Heart left ventricle (tissue), 16 donors: Measurements from ENCODE around the gene ANKRD2. TPM values are rescaled to one million over a fixed set of nuclear protein-coding genes. Genes with fewer than 3 reads are reported as not detected.
A peak's percentile ranks its signal among the peaks of the same experiment; 100 is the strongest.

ENCODE experiments used
- ATAC-seq, 4 donors: fragments of 200-7000 bp; cut with Tn5 transposase; one replicate each; pipeline ENCODE4 v1.9.1; 2020 to 2022; ENCODE audit warnings: moderate library complexity in 4 of 4, mild to moderate bottlenecking in 3 of 4, moderate number of reproducible peaks in 1 of 4
- DNase-seq, 5 donors: peaks; one replicate each; pipeline ENCODE4 v3.0.0-alpha.2; 2020
- H3K27ac ChIP-seq, 12 donors: fragments of 200-600 bp; sonication (generic) in 4 of 12; one replicate each; pipeline versions ENCODE4 v1.5.0 to v1.8.0; 2016 to 2022; ENCODE audit warnings: mild to moderate bottlenecking in 2 of 12
- H3K27me3 ChIP-seq, 9 donors: fragments of 200-600 bp; sonication (generic) in 2 of 9; one replicate each; pipeline versions ENCODE4 v1.5.1 to v1.8.0; 2016 to 2022; ENCODE audit warnings: mild to moderate bottlenecking in 3 of 9
- H3K36me3 ChIP-seq, 9 donors: fragments of 200-600 bp; sonication (generic) in 2 of 9; one replicate each; pipeline versions ENCODE4 v1.5.0 to v1.8.0; 2018 to 2022; ENCODE audit warnings: mild to moderate bottlenecking in 2 of 9
- H3K4me1 ChIP-seq, 12 donors: fragments of 200-600 bp; sonication (generic) in 4 of 12; one replicate each; pipeline versions ENCODE4 v1.5.0 to v1.8.0; 2016 to 2022; ENCODE audit warnings: mild to moderate bottlenecking in 3 of 12
- H3K4me3 ChIP-seq, 12 donors: fragments of 200-600 bp; sonication (generic) in 4 of 12; one replicate each; pipeline versions ENCODE4 v1.5.0 to v1.8.0; 2017 to 2022; ENCODE audit warnings: mild to moderate bottlenecking in 9 of 12, moderate library complexity in 4 of 12
- H3K9me3 ChIP-seq, 12 donors: fragments of 200-600 bp; sonication (generic) in 4 of 12; one replicate each; pipeline versions ENCODE4 v1.5.0 to v1.8.0; 2016 to 2022; ENCODE audit warnings: mild to moderate bottlenecking in 1 of 12
- POLR2A ChIP-seq, 2 donors: fragments of 450-650 bp; IDR thresholded peaks; one replicate each; pipeline ENCODE4 v1.6.1; 2017; ENCODE audit warnings: antibody characterized with exemption in 2 of 2, mild to moderate bottlenecking in 2 of 2, moderate library complexity in 2 of 2
- WGBS, 4 donors: extraction: QIAGEN DNeasy Blood & Tissue Kit in 2 of 4; methylation state at CpG; one replicate each; pipeline versions ENCODE4 v1.1.5 to v1.1.7; 2013 to 2018; 5-methylcytosine and 5-hydroxymethylcytosine counted together
- intact Hi-C, 10 donors: fragments of 100-400 bp; cut with DNase I; formaldehyde crosslinking; loops; one replicate each; pipeline versions ENCODE4 v1.11.1 to v1.14.2; 2022
- polyA plus RNA-seq, 2 donors: library from polyadenylated mRNA; stranded (reverse); fragments of 200-250 nt; gene quantifications; one replicate each; pipeline ENCODE4 v1.2.3, GENCODE V29; 2013
- total RNA-seq, 9 donors: library from RNA; depleted of rRNA in 2 of 9; stranded (reverse); fragments of >200 nt in 2 of 9; fragmentation: NEBNext Ultra II Directional in 3 of 9; extraction: Animal tissue kit (Norgen Biotek cat#: 25700) in 3 of 9; gene quantifications; one replicate each; pipeline versions ENCODE4 v1.1.0 to v1.2.4, GENCODE V29; 2016 to 2023
- TF ChIP-seq, protein P1 (sequence below), 12 donors: fragments of 200-600 bp; sonication (generic) in 4 of 12; IDR thresholded peaks; one replicate each; pipeline versions ENCODE4 v1.5.0 to v1.8.0; 2018 to 2022; ENCODE audit warnings: antibody characterized with exemption in 12 of 12, mild to moderate bottlenecking in 5 of 12
- donor health status: ischemic (EF 13 %, LVEDD 7.1; RV severe dilation, severe dysfunction).
- donor health status: healthy with polysubstance abuse.
- donor health status: DM: no; HTN: yes; CAD: no.
- donor health status: DM: no; HTN: no; CAD: no.
- donor health status: ischemic (EF 25% LVEDD 6.9; RV normal size, moderate dysfunction).
- donor health status: ischemic (EF 25% LVEDD 5.7; RV mildly dilated, moderate dysfunction).
- donor health status: healthy.
- donor health status: DM: yes; HTN: yes; CAD: no.
- donor health status: ischemic (EF 35%, LVEDD 5.7; RV mildly dilated, moderate dysfunction).
- donor health status: nonischemic (EF 11% LVEDD 7.7; RV severe dilation, severe dysfunction).
- donor health status: DM: yes; HTN: yes; CAD: no.
- donor health status: PGD.
- donor health status: ischemic (EF 29% LVEDD 5.4; RV normal size, mild dysfunction).
- donor health status: nonischemic (EF 23%, LVEDD 6.1; RV moderate dilation, normal function).

ANKRD2 gene
- total and polyA plus RNA-seq, 11 donors, result 56.7 to 2,367 (median 517) TPM

- H3K4me3 ChIP-seq, result no peak overlapping the region
- WGBS, 4 donors, result 88 to 94% (median 93%) methylated on average over 19 of the region's 19 CpGs
- intact Hi-C loops, result no loop called here
- no peaks in the 10 kb centered on the region for H3K27me3 ChIP-seq
- no peaks in the 10 kb centered on the region for H3K36me3 ChIP-seq
- DNase-seq, result no peak
- H3K4me1 ChIP-seq, result peaks cover 0 to 64% (median 19%) of the 10 kb centered on the region in 12 donors
- peak overlapping the region in 7 of 12 donors; percentile 61 to 95 (median 90) for H3K27ac ChIP-seq
- no peak for ATAC-seq
- no peak for TF ChIP-seq POLR2A (IDR thresholded peaks at IDR 0.05)
- TF ChIP-seq, protein P1, sequence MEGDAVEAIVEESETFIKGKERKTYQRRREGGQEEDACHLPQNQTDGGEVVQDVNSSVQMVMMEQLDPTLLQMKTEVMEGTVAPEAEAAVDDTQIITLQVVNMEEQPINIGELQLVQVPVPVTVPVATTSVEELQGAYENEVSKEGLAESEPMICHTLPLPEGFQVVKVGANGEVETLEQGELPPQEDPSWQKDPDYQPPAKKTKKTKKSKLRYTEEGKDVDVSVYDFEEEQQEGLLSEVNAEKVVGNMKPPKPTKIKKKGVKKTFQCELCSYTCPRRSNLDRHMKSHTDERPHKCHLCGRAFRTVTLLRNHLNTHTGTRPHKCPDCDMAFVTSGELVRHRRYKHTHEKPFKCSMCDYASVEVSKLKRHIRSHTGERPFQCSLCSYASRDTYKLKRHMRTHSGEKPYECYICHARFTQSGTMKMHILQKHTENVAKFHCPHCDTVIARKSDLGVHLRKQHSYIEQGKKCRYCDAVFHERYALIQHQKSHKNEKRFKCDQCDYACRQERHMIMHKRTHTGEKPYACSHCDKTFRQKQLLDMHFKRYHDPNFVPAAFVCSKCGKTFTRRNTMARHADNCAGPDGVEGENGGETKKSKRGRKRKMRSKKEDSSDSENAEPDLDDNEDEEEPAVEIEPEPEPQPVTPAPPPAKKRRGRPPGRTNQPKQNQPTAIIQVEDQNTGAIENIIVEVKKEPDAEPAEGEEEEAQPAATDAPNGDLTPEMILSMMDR (IDR thresholded peaks at IDR 0.05), result no peak
- no peaks in the 10 kb centered on the region for H3K9me3 ChIP-seq
Observed at GRCh38 chr10:97598407-97599271, 26.1 kb downstream of the ANKRD2 start.

- TF ChIP-seq, protein P1 (IDR thresholded peaks at IDR 0.05), result no peak
- no peak for TF ChIP-seq POLR2A (IDR thresholded peaks at IDR 0.05)
- H3K27ac ChIP-seq, result peak overlapping the region in 5 of 12 donors; percentile 61 to 93 (median 90)
- no peaks in the 10 kb centered on the region for H3K36me3 ChIP-seq
- no peak for ATAC-seq
- H3K27me3 ChIP-seq, result no peaks in the 10 kb centered on the region
- intact Hi-C loops, result no loop called here
- H3K9me3 ChIP-seq, result no peaks in the 10 kb centered on the region
- no peak for DNase-seq
- 76 to 89% (median 79%) methylated on average over 6 of the region's 6 CpGs for WGBS, 4 donors
- no peak overlapping the region for H3K4me3 ChIP-seq
- peaks cover 0 to 62% (median 19%) of the 10 kb centered on the region in 12 donors for H3K4me1 ChIP-seq
Observed at GRCh38 chr10:97599272-97599619, 26.7 kb downstream of the ANKRD2 start.

DNA sequence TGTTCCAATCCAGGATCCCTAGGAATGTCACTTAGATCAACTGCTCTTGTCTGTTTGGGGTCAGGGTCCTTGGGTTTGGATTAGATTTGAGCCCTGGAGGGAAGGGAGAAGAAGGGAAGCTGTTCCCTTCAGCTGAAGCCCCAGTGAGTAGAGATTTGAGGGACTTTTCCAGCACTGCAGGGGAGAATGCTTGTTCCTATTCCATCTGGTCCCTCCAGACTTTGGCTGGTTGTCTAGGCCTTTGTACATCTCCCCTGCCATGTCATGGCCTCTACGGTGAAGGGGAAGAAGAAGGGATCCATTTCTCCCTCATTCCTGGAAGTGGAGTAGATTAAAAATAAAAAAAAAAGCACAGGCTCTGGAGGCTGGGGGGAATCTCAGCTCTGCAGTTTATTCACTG, 28.0 kb downstream of the ANKRD2 start:
- ATAC-seq (no peak), DNase-seq (no peak)
- peaks cover 0 to 54% (median 17%) of the 10 kb centered on the region in 12 donors for H3K4me1 ChIP-seq
- H3K9me3 ChIP-seq, result no peaks in the 10 kb centered on the region
- H3K27ac ChIP-seq, result peak overlapping the region in 7 of 12 donors; percentile 49 to 91 (median 86)
- WGBS, 4 donors, result 72 to 93% (median 86%) methylated on average over 1 of the region's 1 CpG
- no peaks in the 10 kb centered on the region for H3K27me3 ChIP-seq
- intact Hi-C loops, result no loop called here
- no peaks in the 10 kb centered on the region for H3K36me3 ChIP-seq
- TF ChIP-seq, protein P1 (IDR thresholded peaks at IDR 0.05), result no peak
- TF ChIP-seq POLR2A (IDR thresholded peaks at IDR 0.05), result no peak
- H3K4me3 ChIP-seq, result no peak overlapping the region
